SK-N-SH (cell line): ENCODE results near the gene ZNF609.

Source experiments
- EZH2phosphoT487 ChIP-seq: fragments of 200-600 bp; sonication (generic); IDR thresholded peaks from 2 replicates; pipeline ENCODE4 v1.6.1; 2017; ENCODE audit warnings: low read depth, mixed run types, mild to moderate bottlenecking, antibody characterized with exemption, moderate library complexity, borderline replicate concordance
- FOXJ3 ChIP-seq: sonication (generic); formaldehyde crosslinking; IDR thresholded peaks from 2 replicates; pipeline ENCODE4 v1.5.1; 2020; ENCODE audit warnings: mild to moderate bottlenecking, missing genetic modification reagents
- GATA2 ChIP-seq: sonication (generic); formaldehyde crosslinking; IDR thresholded peaks from 2 replicates; pipeline ENCODE4 v1.5.0; 2020; ENCODE audit warnings: mild to moderate bottlenecking, missing genetic modification reagents
- MXI1 ChIP-seq: IDR thresholded peaks from 2 replicates; pipeline ENCODE4 v1.6.1; 2012; ENCODE audit warnings: mild to moderate bottlenecking, low read depth, low read length, improper control_type of control experiment
- POLR2AphosphoS5 ChIP-seq: IDR thresholded peaks from 2 replicates; pipeline ENCODE4 v1.6.1; 2012; ENCODE audit warnings: low read depth, low read length
- RAD21 ChIP-seq: IDR thresholded peaks from 2 replicates; pipeline ENCODE4 v1.6.1; 2012; ENCODE audit warnings: mild to moderate bottlenecking, low read length
- YY1 ChIP-seq: IDR thresholded peaks from 2 replicates; pipeline ENCODE4 v1.4.0; 2012; ENCODE audit warnings: low read depth, mild to moderate bottlenecking
- TF ChIP-seq, protein P1 (sequence below): fragments of 200-600 bp; sonication (generic); IDR thresholded peaks from 2 replicates; pipeline ENCODE4 v1.6.1; 2017; ENCODE audit warnings: antibody characterized with exemption, mild to moderate bottlenecking, moderate library complexity

DNA sequence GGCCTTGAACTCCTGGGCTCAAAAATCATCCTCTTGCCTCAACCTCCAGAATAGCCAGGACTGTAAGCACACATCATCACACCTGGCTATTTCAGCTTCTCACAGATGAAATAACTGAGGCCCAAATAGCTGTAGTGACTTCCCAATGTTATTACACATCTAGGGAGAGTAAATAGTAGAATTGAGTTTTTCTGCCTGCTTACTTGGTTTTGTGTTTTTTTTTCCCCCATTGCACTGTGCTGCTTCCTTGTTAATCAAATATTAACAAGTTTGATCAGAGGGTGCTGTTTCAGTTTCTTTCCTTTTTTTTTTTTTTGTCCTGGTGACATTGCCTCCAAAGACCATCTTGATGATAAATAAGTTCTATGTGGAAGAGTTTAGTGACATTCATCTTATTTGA is 23.4 kb downstream of the ZNF609 start:
- no peak for TF ChIP-seq POLR2AphosphoS5
- TF ChIP-seq, protein P1, sequence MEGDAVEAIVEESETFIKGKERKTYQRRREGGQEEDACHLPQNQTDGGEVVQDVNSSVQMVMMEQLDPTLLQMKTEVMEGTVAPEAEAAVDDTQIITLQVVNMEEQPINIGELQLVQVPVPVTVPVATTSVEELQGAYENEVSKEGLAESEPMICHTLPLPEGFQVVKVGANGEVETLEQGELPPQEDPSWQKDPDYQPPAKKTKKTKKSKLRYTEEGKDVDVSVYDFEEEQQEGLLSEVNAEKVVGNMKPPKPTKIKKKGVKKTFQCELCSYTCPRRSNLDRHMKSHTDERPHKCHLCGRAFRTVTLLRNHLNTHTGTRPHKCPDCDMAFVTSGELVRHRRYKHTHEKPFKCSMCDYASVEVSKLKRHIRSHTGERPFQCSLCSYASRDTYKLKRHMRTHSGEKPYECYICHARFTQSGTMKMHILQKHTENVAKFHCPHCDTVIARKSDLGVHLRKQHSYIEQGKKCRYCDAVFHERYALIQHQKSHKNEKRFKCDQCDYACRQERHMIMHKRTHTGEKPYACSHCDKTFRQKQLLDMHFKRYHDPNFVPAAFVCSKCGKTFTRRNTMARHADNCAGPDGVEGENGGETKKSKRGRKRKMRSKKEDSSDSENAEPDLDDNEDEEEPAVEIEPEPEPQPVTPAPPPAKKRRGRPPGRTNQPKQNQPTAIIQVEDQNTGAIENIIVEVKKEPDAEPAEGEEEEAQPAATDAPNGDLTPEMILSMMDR, result no peak
- no peak for TF ChIP-seq FOXJ3 (CRISPR knock-in tag)
- TF ChIP-seq RAD21, result no peak
- TF ChIP-seq EZH2phosphoT487, result no peak
- TF ChIP-seq GATA2, result no peak
- no peak for TF ChIP-seq YY1
- TF ChIP-seq MXI1, result no peak
